ENCODE data around the gene HDHD5.

DNA sequence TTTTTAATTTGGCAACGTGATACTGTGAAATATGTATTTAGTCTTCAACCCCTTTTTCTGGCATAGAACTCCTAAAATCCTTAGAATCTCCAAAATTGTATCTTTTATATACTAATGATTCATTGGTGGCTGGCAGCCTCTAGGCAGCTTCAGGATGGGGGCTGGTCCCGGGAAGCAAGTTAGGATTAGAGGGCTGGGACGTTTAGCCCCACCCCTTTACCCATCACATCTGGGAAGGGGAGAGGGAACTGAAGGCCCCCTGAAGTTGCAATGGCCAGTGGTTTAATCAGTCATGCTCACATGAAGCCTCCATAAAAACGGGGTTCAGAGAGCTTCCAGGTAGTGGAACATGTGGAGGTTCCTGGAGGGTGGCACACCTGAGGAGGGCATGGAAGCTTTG is 67.2 kb downstream of the HDHD5 start:
- TF ChIP-seq CTCF (IDR thresholded peaks at IDR 0.05) (no peak), POLR2AphosphoS5 (IDR thresholded peaks at IDR 0.05) (no peak), POLR2A (IDR thresholded peaks at IDR 0.05; ENCODE audit: low read depth) (no peak)
